ENCODE data around the gene CRTAC1. TPM values are rescaled to one million over a fixed set of nuclear protein-coding genes. Genes with fewer than 3 reads are reported as not detected.

CRTAC1 gene
- total RNA-seq, 1 experiment from 2014 or later = 0.46 TPM

DNA sequence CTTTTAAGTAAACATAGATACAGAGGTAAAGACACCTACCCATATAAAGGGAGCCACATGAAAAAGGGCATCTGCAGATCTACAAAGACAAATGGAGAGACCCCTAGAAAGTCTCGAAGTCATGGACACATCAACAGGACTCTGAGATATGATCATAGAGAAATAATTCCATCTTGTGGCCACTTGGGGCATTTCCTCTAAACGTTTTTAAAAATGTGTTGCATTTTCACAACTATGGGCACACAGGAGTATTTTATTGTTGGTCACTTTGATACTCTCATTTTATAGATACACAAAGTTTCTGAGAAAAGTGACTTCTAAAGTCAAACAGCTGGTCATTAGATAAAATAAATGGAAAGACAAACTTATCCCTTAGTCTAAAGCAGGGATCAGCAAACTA, 87.1 kb downstream of the CRTAC1 start:
- H3K4me1 ChIP-seq (ENCODE audit: insufficient read depth, low read length) = no peaks in the 10 kb centered on the region
- Mint-ChIP-seq H3K4me1 (peaks cover 6 to 7% of the 10 kb centered on the region in 2 experiments), H3K36me3 (ENCODE audit: insufficient read depth in 1 of 3, low read depth in 3 of 3) (peaks cover 0 to 4% (median 0%) of the 10 kb centered on the region in 3 experiments; a peak in 2 of 7 replicates), H3K9me3 (peaks cover 9 to 11% of the 10 kb centered on the region in 2 experiments), H3K4me3 (no peak overlapping the region), H3K27ac (no peak overlapping the region), H3K27me3 (ENCODE audit: low read depth) (peaks cover 5% of the 10 kb centered on the region)
- H3K23ac ChIP-seq (ENCODE audit: insufficient read length, low read depth, low read length) = no peak overlapping the region
- H2BK15ac ChIP-seq (ENCODE audit: low read depth, low read length) = no peak overlapping the region
- no peak overlapping the region for H2BK20ac ChIP-seq (ENCODE audit: low read depth, low read length, poor library complexity, severe bottlenecking)
- no peak overlapping the region for H2BK12ac ChIP-seq (ENCODE audit: insufficient read length, low read depth, low read length)
- H3K4ac ChIP-seq (ENCODE audit: low read depth, low read length) = no peak overlapping the region
- no peak overlapping the region for H3T11ph ChIP-seq (ENCODE audit: low read length)
- no peak overlapping the region for H3K9ac ChIP-seq (ENCODE audit: extremely low read depth, insufficient read length, low read length)
- no peaks in the 10 kb centered on the region for H3K27me3 ChIP-seq (ENCODE audit: insufficient read depth, low read length)
- DNase-seq = no peak
- H3K56ac ChIP-seq (ENCODE audit: insufficient read length, low read depth, low read length) = no peak overlapping the region
- H3K9me3 ChIP-seq (ENCODE audit: control insufficient read depth, low read depth, low read length) = no peaks in the 10 kb centered on the region
- TF ChIP-seq, protein P1, sequence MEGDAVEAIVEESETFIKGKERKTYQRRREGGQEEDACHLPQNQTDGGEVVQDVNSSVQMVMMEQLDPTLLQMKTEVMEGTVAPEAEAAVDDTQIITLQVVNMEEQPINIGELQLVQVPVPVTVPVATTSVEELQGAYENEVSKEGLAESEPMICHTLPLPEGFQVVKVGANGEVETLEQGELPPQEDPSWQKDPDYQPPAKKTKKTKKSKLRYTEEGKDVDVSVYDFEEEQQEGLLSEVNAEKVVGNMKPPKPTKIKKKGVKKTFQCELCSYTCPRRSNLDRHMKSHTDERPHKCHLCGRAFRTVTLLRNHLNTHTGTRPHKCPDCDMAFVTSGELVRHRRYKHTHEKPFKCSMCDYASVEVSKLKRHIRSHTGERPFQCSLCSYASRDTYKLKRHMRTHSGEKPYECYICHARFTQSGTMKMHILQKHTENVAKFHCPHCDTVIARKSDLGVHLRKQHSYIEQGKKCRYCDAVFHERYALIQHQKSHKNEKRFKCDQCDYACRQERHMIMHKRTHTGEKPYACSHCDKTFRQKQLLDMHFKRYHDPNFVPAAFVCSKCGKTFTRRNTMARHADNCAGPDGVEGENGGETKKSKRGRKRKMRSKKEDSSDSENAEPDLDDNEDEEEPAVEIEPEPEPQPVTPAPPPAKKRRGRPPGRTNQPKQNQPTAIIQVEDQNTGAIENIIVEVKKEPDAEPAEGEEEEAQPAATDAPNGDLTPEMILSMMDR (conservative IDR thresholded peaks at IDR 0.05) = peak; percentile 21; the same call in 1 of the 3 replicates
- H2BK120ac ChIP-seq (ENCODE audit: low read depth, low read length, poor library complexity, severe bottlenecking) = no peak overlapping the region
- WGBS (ENCODE audit: extremely low coverage, insufficient read length, low lambda C conversion rate) = no CpG with 5 or more reads among the region's 2 CpGs
- no peak overlapping the region for H4K8ac ChIP-seq (replicated peaks; ENCODE audit: insufficient read length, low read depth, low read length)
- H3K23me2 ChIP-seq (ENCODE audit: insufficient read length, low read depth, low read length, poor library complexity, severe bottlenecking) = no peaks in the 10 kb centered on the region
- H3K79me1 ChIP-seq (ENCODE audit: insufficient read depth, low read depth, low read length, poor library complexity, severe bottlenecking) = no peaks in the 10 kb centered on the region
- H3K79me2 ChIP-seq (ENCODE audit: insufficient read depth, low read length) = no peaks in the 10 kb centered on the region
- no peak overlapping the region for H2BK5ac ChIP-seq (ENCODE audit: insufficient read length, low read length)
- H2AFZ ChIP-seq (ENCODE audit: low read length) = no peak overlapping the region
- no peak overlapping the region for H4K5ac ChIP-seq (ENCODE audit: insufficient read length, low read depth, low read length)
- no peak overlapping the region for H2AK5ac ChIP-seq (ENCODE audit: insufficient read length, low read length)
- H3K27ac ChIP-seq (ENCODE audit: insufficient read length, low read depth, low read length) = no peak overlapping the region
- H3K18ac ChIP-seq (ENCODE audit: insufficient read length, low read depth, low read length) = no peak overlapping the region
- no peak overlapping the region for H3K4me2 ChIP-seq (ENCODE audit: insufficient read depth, insufficient read length, low read length)
- no peak overlapping the region for H3K14ac ChIP-seq (ENCODE audit: insufficient read depth, low read length)
- no peaks in the 10 kb centered on the region for H4K20me1 ChIP-seq (ENCODE audit: control insufficient read depth, insufficient read depth, insufficient read length)
- no peak overlapping the region for H4K91ac ChIP-seq (ENCODE audit: insufficient read length, low read depth, low read length)

Data from H9 (cell line).